CD8-positive, alpha-beta memory T cell (primary cell): ENCODE data around the gene AGPAT4. TPM values are rescaled to one million over a fixed set of nuclear protein-coding genes. Genes with fewer than 3 reads are reported as not detected.

Experiments used
- CTCF ChIA-PET: fragments of 350-600 bp; sonication (Branson Sonifier 250); formaldehyde crosslinking; loops from one replicate; lab custom pipeline; 2021; ENCODE audit warnings: antibody characterized with exemption; lab: Charles Lee
- POLR2A ChIA-PET: fragments of 350-600 bp; sonication (Branson Sonifier 250); formaldehyde crosslinking; loops from one replicate; lab custom pipeline; 2021; ENCODE audit warnings: antibody characterized with exemption; lab: Charles Lee
- DNase-seq, 5 donors: peaks; one replicate each; pipeline versions ENCODE4 v3.0.0 to v3.0.0-alpha.2; 2020 to 2022; ENCODE audit warnings: mixed read lengths in 1 of 5
- H3K27ac ChIP-seq: one replicate; pipeline ENCODE4 v1.7.0; 2013; ENCODE audit warnings: low read depth, mild to moderate bottlenecking, low read length, moderate library complexity
- H3K27me3 ChIP-seq: 2 replicates; pipeline ENCODE4 v1.7.0; 2013; ENCODE audit warnings: low read length, mild to moderate bottlenecking; ENCODE audit not compliant: insufficient read depth, poor library complexity, severe bottlenecking
- H3K36me3 ChIP-seq: 2 replicates; pipeline ENCODE4 v1.7.0; 2013; ENCODE audit warnings: mild to moderate bottlenecking, low read length, moderate library complexity; ENCODE audit not compliant: insufficient read depth
- H3K4me1 ChIP-seq: 2 replicates; pipeline ENCODE4 v1.7.0; 2013; ENCODE audit warnings: mild to moderate bottlenecking, low read length, moderate library complexity; ENCODE audit not compliant: insufficient read depth
- H3K4me3 ChIP-seq: 2 replicates; pipeline ENCODE4 v1.7.0; 2013; ENCODE audit warnings: mild to moderate bottlenecking, low read length
- H3K9me3 ChIP-seq: 2 replicates; pipeline ENCODE4 v1.7.0; 2013; ENCODE audit warnings: mild to moderate bottlenecking, low read length
- H3K27ac Mint-ChIP-seq, 8 donors: one replicate each; pipeline ENCODE4 v1.8.0; 2020 to 2021; ENCODE audit warnings: mixed read lengths in 8 of 8, mild to moderate bottlenecking in 6 of 8, inconsistent platforms in 3 of 8, moderate library complexity in 3 of 8
- H3K27me3 Mint-ChIP-seq, 2 donors: one replicate each; pipeline ENCODE4 v1.8.0; 2020 to 2021; ENCODE audit warnings: mixed read lengths in 2 of 2, mild to moderate bottlenecking in 1 of 2, moderate library complexity in 1 of 2
- H3K36me3 Mint-ChIP-seq, 3 donors: one replicate each; pipeline ENCODE4 v1.8.0; 2020 to 2021; ENCODE audit warnings: mixed read lengths in 3 of 3, inconsistent platforms in 1 of 3, mild to moderate bottlenecking in 1 of 3
- H3K4me1 Mint-ChIP-seq, 3 donors: one replicate each; pipeline ENCODE4 v1.8.0; 2020 to 2021; ENCODE audit warnings: mixed read lengths in 3 of 3, inconsistent platforms in 1 of 3, mild to moderate bottlenecking in 1 of 3
- H3K4me3 Mint-ChIP-seq, 7 donors: one replicate each; pipeline ENCODE4 v1.8.0; 2020 to 2021; ENCODE audit warnings: mixed read lengths in 7 of 7, mild to moderate bottlenecking in 6 of 7, moderate library complexity in 4 of 7, inconsistent platforms in 2 of 7
- H3K9me3 Mint-ChIP-seq, 5 donors: one replicate each; pipeline ENCODE4 v1.8.0; 2020 to 2022; ENCODE audit warnings: mixed read lengths in 5 of 5, mild to moderate bottlenecking in 3 of 5, moderate library complexity in 2 of 5, inconsistent platforms in 1 of 5
- polyA plus RNA-seq: library from polyadenylated mRNA; unstranded; fragments of 300-500 nt; fragmentation: Illumina TruSeq; gene quantifications from one replicate; pipeline ENCODE4 v1.2.3, GENCODE V29; 2021
- total RNA-seq, 2 experiments: library from RNA; stranded (reverse); gene quantifications; one replicate each; pipeline ENCODE4 v1.2.3, GENCODE V29; 2021

The AGPAT4 gene
- total and polyA plus RNA-seq, 3 experiments from 2014 or later: 2.2 to 5.9 (median 2.8) TPM

- peaks cover 0 to 5% (median 5%) of the 10 kb centered on the region in 3 donors for H3K36me3 Mint-ChIP-seq
- CTCF ChIA-PET: no interaction called here
- H3K9me3 Mint-ChIP-seq: no peaks in the 10 kb centered on the region
Measured at GRCh38 chr6:161237176-161237575, 36.7 kb downstream of the AGPAT4 start.

GRCh38 chr6:161235776-161236633, 37.9 kb downstream of the AGPAT4 start:
- H3K27me3 Mint-ChIP-seq: no peaks in the 10 kb centered on the region
- Histone ChIP-seq H3K9me3 (no peaks in the 10 kb centered on the region), H3K4me1 (no peaks in the 10 kb centered on the region), H3K36me3 (no peaks in the 10 kb centered on the region), H3K4me3 (no peak overlapping the region), H3K27me3 (no peaks in the 10 kb centered on the region), H3K27ac (no peak overlapping the region)
- CTCF ChIA-PET: no interaction called here
- DNase-seq: no peak
- H3K9me3 Mint-ChIP-seq: no peaks in the 10 kb centered on the region
- peak overlapping the region in 2 of 8 donors; percentile 33 to 47 for H3K27ac Mint-ChIP-seq
- no peak overlapping the region for H3K4me3 Mint-ChIP-seq
- H3K36me3 Mint-ChIP-seq: peaks cover 0 to 13% (median 10%) of the 10 kb centered on the region in 3 donors
- H3K4me1 Mint-ChIP-seq: no peaks in the 10 kb centered on the region
- POLR2A ChIA-PET: no interaction called here

More at GRCh38 chr6:161237176-161237575, 36.7 kb downstream of the AGPAT4 start:
- Histone ChIP-seq H3K4me1 (no peaks in the 10 kb centered on the region), H3K36me3 (no peaks in the 10 kb centered on the region), H3K27me3 (no peaks in the 10 kb centered on the region), H3K4me3 (no peak overlapping the region), H3K9me3 (no peaks in the 10 kb centered on the region), H3K27ac (no peak overlapping the region)
- DNase-seq: no peak
- POLR2A ChIA-PET: no interaction called here
- Mint-ChIP-seq H3K27ac (no peak overlapping the region), H3K4me1 (no peaks in the 10 kb centered on the region), H3K4me3 (no peak overlapping the region), H3K27me3 (no peaks in the 10 kb centered on the region)

DNA sequence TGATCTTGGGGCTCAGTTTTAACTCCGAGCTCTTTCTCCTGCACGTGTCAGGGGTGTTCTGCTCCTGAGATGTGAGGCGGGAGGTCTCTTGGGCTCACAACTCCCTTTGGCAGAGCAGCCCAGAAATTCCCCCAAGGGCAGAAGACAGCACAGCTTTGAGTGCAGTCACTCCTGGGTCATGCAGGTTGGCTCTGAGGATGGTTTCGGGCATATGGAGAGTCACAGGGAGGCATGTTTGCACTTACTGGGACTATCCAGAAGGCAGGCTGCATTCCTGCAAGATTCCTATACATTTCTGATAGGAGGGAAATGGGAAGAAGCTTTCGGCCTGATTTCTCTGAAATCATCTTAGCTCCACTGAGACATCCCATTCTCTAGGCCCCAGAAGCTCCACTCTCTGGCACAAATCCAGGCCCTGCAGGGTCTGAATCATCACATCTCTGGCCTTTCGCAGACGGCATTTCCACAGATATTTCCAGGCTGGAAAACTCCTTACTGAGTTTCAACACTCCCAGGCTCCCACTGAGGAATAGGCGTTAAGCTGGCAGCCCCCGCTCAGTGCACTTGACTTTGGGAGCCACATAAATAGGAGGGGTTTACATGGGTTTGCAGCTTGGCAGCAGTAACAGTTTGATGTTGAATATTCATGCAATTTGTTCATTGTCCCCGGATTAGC, 39.7 kb downstream of the AGPAT4 start:
- Mint-ChIP-seq H3K4me3 (no peak overlapping the region), H3K27me3 (no peaks in the 10 kb centered on the region), H3K4me1 (no peaks in the 10 kb centered on the region), H3K36me3 (peaks cover 0 to 16% (median 13%) of the 10 kb centered on the region in 3 donors), H3K27ac (no peak overlapping the region), H3K9me3 (no peaks in the 10 kb centered on the region)
- no peak overlapping the region for H3K4me3 ChIP-seq
- DNase-seq: no peak
- H3K36me3 ChIP-seq: no peaks in the 10 kb centered on the region
- POLR2A ChIA-PET: no interaction called here
- CTCF ChIA-PET: no interaction called here
- H3K27me3 ChIP-seq: no peaks in the 10 kb centered on the region
- no peak overlapping the region for H3K27ac ChIP-seq
- H3K9me3 ChIP-seq: no peaks in the 10 kb centered on the region
- no peaks in the 10 kb centered on the region for H3K4me1 ChIP-seq

GRCh38 chr6:161232467-161232866, 41.4 kb downstream of the AGPAT4 start:
- Histone ChIP-seq H3K27me3 (no peaks in the 10 kb centered on the region), H3K4me3 (no peak overlapping the region), H3K4me1 (peaks cover 1% of the 10 kb centered on the region), H3K9me3 (no peaks in the 10 kb centered on the region), H3K36me3 (no peaks in the 10 kb centered on the region), H3K27ac (no peak overlapping the region)
- H3K36me3 Mint-ChIP-seq: peaks cover 0 to 16% (median 8%) of the 10 kb centered on the region in 3 donors
- no peaks in the 10 kb centered on the region for H3K9me3 Mint-ChIP-seq
- H3K4me1 Mint-ChIP-seq: peaks cover 11 to 14% (median 13%) of the 10 kb centered on the region in 3 donors
- ChIA-PET POLR2A (no interaction called here), CTCF (no interaction called here)
- no peak for DNase-seq
- H3K27ac Mint-ChIP-seq: no peak overlapping the region
- no peaks in the 10 kb centered on the region for H3K27me3 Mint-ChIP-seq
- H3K4me3 Mint-ChIP-seq: no peak overlapping the region

DNA sequence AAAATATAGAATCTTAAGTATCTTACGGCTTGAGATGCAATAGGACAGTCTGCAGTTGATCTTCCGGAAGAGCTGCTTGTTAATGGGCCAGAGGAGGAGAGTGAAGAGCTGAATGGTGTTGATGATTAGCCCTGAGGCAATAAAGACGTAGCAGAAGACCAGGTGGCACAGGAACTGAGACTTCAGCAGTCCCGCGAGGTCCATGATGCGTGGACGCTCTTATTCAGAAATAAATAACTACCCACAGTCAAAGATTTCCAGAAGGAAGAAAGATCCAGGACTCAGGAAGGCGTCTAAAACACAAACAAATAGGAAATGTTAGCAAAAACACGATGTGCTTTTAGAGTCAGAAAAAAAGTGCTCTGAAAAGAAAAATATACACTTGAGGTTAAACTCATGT, 41.9 kb downstream of the AGPAT4 start:
- no peak for DNase-seq
- Histone ChIP-seq H3K27me3 (no peaks in the 10 kb centered on the region), H3K9me3 (no peaks in the 10 kb centered on the region), H3K36me3 (no peaks in the 10 kb centered on the region), H3K27ac (no peak overlapping the region), H3K4me3 (no peak overlapping the region), H3K4me1 (peaks cover 6% of the 10 kb centered on the region)
- ChIA-PET CTCF (no interaction called here), POLR2A (no interaction called here)
- Mint-ChIP-seq H3K27ac (peak overlapping the region in 1 of 8 donors; percentile 71), H3K9me3 (no peaks in the 10 kb centered on the region), H3K36me3 (peaks cover 0 to 16% (median 8%) of the 10 kb centered on the region in 3 donors), H3K27me3 (no peaks in the 10 kb centered on the region), H3K4me3 (no peak overlapping the region), H3K4me1 (peaks cover 16 to 18% (median 17%) of the 10 kb centered on the region in 3 donors)

- Mint-ChIP-seq H3K27ac (no peak overlapping the region), H3K9me3 (no peaks in the 10 kb centered on the region), H3K27me3 (no peaks in the 10 kb centered on the region), H3K4me1 (peaks cover 31 to 35% (median 34%) of the 10 kb centered on the region in 3 donors), H3K4me3 (no peak overlapping the region), H3K36me3 (peaks cover 0 to 16% (median 8%) of the 10 kb centered on the region in 3 donors)
- Histone ChIP-seq H3K36me3 (no peaks in the 10 kb centered on the region), H3K27me3 (no peaks in the 10 kb centered on the region), H3K27ac (no peak overlapping the region), H3K4me1 (peaks cover 23% of the 10 kb centered on the region), H3K9me3 (no peaks in the 10 kb centered on the region), H3K4me3 (no peak overlapping the region)
- DNase-seq: no peak
- ChIA-PET CTCF (no interaction called here), POLR2A (no interaction called here)
Measured at GRCh38 chr6:161230339-161230738, 43.5 kb downstream of the AGPAT4 start.

GRCh38 chr6:161228921-161229591, 44.8 kb downstream of the AGPAT4 start:
- no peaks in the 10 kb centered on the region for H3K27me3 Mint-ChIP-seq

More at GRCh38 chr6:161228921-161229591, 44.8 kb downstream of the AGPAT4 start:
- ChIA-PET POLR2A (no interaction called here), CTCF (no interaction called here)
- peak overlapping the region in 5 of 7 donors; percentile 9 to 47 (median 37) for H3K4me3 Mint-ChIP-seq
- peaks cover 40 to 46% (median 43%) of the 10 kb centered on the region in 3 donors for H3K4me1 Mint-ChIP-seq
- H3K36me3 ChIP-seq: no peaks in the 10 kb centered on the region
- H3K36me3 Mint-ChIP-seq: peaks cover 0 to 16% (median 8%) of the 10 kb centered on the region in 3 donors
- peak overlapping the region in 6 of 8 donors; percentile 51 to 86 (median 72) for H3K27ac Mint-ChIP-seq
- H3K27ac ChIP-seq: peak overlapping the region; percentile 21
- no peaks in the 10 kb centered on the region for H3K27me3 ChIP-seq
- no peaks in the 10 kb centered on the region for H3K9me3 ChIP-seq
- H3K9me3 Mint-ChIP-seq: no peaks in the 10 kb centered on the region
- no peak overlapping the region for H3K4me3 ChIP-seq
- DNase-seq: no peak
- peaks cover 27% of the 10 kb centered on the region for H3K4me1 ChIP-seq
